CMK (cell line): ENCODE results near the gene AP2B1.
"Not testable (repeated sequence)": the region's sequence is repeated elsewhere in the genome, so short reads cannot be mapped to it uniquely, and the experiment has no call there.

Source experiments
- DNase-seq: peaks from one replicate; pipeline ENCODE4 v3.0.0-alpha.2; 2010; ENCODE audit warnings: low read depth

The AP2B1 gene

GRCh38 chr17:35700150-35700549 lies 113.0 kb downstream of the AP2B1 start:
- DNase-seq: no peak

DNA sequence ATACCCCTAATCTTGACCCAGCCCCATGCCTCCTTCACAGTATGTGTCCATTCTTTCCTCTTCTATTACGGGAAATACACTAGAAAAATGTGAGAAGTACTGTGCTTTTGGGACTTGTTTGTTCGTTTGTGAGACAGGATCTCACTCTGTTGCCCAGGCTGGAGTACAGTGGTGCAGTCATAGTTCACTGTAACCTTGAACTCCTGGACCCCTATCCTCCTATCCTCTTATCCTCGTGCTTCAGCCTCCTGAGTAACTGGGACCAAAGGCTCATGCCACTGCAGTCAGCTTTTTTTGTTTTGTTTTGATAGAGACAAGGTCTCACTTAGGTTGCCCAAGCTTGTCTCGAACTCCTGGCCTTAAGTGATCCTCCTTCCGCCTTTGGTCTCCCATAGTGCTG lies 114.4 kb downstream of the AP2B1 start:
- DNase-seq: no peak

DNA sequence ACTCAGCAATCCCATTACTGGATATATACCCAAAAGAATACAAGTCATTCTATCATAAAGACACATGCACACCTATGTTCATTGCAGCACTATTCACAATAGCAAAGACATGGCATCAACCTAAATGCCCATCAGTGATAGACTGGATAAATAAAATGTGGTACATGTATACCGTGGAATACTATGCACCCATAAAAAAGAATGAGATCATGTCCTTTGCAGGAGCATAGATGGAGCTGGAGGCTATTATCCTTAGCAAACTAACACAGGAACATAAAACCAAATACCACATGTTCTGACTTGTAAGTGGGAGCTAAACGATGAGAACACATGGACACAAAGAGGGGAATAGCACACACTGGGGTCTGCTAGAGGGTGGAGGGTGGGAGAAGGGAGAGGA lies 116.2 kb downstream of the AP2B1 start:
- not testable (repeated sequence) for DNase-seq

DNA sequence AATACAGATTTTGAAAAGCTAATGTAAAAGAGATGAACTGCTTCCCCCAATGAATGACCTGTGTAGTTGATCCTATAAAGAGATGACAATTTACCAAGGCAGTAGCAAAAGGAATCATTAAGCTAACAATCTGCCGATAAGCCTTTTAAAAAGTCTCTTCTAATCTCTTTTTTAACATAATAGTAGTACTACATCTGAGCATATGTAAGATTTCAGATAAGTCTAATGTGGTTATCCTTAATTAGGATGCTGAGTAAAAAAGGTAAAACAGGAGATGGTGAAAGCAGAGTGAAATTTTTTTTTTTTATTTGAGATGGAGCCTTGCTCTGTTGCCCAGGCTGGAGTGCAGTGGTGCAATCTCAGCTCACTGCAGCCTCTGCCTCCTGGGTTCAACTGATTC lies 118.1 kb downstream of the AP2B1 start:
- no peak for DNase-seq

DNA sequence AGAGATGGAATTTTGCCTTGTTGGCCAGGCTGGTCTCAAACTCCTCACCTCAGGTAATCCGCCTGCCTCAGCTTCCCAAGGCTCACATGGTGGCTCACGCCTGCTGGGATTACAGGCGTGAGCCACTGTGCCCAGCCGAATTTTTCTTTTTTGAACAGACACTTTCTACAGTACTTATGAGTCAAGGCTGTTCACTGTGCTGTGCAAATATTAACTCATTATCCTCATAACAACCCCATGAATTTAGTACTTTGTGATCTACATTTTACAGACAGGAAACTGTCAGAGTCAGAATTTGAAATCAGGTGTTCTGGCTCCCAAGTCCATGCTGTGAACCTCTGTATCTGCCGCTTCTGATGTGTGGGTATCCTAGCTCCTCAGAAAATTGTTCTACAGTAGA lies 118.6 kb downstream of the AP2B1 start:
- DNase-seq: no peak

DNA sequence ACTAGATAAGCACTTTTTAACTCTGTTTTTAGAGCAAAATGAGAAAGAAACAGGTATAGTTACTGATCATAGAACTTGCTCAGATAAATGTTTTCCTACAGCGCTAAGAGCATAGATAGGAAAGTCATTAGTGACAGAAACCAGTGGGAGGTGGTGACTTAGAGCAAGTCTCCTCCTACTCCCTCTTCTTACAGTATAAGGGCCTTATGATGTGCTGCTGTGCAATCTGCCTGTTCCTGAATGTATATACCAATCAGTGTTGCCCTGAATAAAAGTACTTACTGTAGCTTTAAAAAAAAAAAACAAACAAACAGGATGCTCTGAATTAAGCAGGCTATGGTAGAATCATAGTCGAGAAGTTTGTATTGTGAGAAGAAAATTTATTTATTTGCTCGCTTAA lies 121.0 kb downstream of the AP2B1 start:
- no peak for DNase-seq

GRCh38 chr17:35708951-35709350 lies 121.8 kb downstream of the AP2B1 start:
- no peak for DNase-seq

DNA sequence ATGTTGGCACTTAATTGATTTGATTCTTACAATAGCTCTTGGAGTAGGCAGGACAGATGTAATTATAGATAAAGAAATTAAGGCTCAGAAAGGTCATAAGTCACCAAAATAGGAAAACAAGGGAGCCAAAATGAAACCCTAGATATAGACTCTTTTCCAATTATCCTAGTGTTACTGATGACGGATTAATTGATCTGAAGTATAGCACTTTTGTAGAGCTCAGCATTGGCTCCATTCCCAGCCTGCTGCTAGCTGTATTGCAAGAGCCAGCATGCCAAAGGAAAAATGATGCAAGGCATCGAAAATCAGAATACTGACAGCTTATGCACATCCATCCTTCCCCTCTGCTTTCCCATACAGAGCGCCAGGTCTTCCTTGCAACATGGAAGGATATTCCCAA lies 122.8 kb downstream of the AP2B1 start:
- DNase-seq: no peak

- DNase-seq: no peak
These were observed 123.8 kb downstream of the AP2B1 start for GRCh38 chr17:35710950-35711349.

DNA sequence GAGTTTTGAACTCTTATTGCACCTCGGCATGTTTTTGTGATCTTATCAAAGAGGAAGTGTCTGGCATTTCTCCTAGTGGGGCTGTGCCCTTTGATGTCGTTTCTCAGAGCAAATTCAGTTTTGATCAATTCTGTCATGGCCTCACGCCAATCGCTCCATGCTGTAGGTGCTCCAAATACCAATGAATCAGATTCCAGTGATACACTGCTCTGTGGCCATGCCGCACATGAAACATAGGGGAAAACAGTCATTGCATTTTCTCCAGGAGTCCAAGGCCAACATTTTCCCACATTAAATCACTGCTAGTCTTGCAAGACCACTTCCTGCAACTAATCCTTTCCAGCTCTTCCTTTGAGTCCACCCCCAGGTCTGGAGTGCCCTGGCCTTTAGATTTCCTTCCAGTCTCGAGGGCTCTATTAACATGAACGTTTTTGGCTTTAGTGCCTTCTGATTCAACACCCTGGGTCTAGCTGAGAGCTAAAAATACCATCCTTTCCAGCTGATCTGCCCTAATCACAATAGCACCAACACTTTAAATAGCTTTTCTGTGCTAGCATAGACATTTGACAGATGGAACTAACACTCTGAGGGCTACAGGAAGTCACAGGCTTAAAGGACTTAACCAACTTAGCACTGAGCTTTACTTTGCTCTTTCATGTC lies 126.1 kb downstream of the AP2B1 start:
- no peak for DNase-seq

GRCh38 chr17:35714988-35715387 lies 127.9 kb downstream of the AP2B1 start:
- DNase-seq: no peak

- DNase-seq: no peak
These were observed 128.3 kb downstream of the AP2B1 start for GRCh38 chr17:35715416-35715815.

DNA sequence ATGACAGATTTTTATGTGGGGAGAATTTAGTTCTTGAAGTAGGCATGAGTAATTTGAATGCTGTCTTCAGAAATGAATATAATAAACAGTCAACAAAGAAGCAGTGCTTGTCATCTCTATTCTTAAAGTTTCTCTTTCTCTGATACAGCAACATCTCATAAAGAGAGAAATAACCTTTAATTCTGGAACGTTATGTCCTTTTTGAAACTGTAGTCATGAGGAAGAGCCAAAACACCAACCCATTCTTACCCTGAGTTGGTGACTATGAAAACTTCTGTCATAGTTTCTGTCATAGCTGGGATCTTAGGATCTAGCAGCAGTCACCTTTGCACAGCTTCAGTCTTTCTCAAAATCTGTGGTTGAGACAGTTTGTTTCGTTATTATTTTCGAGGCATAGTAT lies 129.1 kb downstream of the AP2B1 start:
- DNase-seq: no peak

DNA sequence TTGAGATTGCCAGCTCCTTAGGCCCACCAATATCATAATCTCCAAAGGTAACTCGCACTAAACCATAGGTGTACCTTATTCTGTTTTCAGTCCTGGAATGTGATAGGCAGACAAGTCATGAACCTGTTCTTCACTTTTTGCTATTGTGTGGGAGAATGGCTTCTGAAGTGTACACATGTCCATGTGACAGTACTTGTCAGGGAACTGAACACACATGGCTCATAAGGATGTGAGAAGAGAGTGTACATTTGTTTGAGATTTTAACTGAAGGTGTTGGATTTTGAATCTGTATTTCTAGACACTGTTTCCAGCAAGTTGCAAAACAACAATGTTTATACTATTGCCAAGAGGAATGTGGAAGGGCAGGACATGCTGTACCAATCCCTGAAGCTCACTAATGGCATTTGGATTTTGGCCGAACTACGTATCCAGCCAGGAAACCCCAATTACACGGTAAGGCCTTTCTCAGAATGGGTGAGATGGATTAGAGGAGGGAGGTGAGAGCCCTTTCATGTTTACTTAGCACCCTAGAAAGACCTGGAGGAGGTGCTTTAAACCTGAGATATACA lies 129.9 kb downstream of the AP2B1 start:
- DNase-seq: no peak

DNA sequence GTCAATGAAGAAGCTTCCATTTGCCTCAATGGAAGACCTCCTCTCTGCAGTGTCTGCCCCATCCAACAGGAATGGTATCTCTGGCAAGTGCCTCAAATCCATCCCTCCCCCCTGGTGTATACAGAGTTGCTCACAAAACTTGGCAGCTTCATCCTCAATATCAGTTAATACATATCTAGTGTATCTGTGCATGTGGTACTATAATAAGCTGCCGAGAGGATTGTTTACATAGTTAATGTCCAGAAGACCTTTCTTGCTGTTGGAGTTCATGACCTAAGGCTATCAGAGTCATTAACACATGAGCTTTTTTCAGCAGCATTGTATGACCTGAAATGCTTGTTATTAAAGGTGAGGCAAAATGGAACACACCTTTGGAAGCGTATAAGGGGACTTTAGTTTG lies 130.4 kb downstream of the AP2B1 start:
- no peak for DNase-seq

GRCh38 chr17:35723735-35724134 lies 136.6 kb downstream of the AP2B1 start:
- no peak for DNase-seq

- no peak for DNase-seq
These were observed 137.9 kb downstream of the AP2B1 start for GRCh38 chr17:35725058-35725457.

DNA sequence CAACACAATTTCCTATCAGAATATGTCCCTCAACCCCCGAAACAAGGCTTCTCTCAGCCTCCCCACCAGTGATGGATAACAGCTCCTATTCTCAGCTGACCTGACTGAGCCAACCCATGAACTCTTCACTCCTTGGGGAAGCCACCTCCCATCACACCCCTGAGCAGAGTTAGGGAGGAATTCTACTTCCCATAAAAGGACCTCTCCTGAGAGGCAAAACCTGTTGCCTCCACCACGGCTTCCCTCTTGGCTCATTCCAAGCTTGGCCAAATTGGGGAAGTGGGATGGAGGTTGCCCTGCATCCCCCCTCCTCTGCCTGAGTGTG lies 138.6 kb downstream of the AP2B1 start:
- DNase-seq: no peak

GRCh38 chr17:35726127-35726952 lies 139.2 kb downstream of the AP2B1 start:
- DNase-seq: no peak

DNA sequence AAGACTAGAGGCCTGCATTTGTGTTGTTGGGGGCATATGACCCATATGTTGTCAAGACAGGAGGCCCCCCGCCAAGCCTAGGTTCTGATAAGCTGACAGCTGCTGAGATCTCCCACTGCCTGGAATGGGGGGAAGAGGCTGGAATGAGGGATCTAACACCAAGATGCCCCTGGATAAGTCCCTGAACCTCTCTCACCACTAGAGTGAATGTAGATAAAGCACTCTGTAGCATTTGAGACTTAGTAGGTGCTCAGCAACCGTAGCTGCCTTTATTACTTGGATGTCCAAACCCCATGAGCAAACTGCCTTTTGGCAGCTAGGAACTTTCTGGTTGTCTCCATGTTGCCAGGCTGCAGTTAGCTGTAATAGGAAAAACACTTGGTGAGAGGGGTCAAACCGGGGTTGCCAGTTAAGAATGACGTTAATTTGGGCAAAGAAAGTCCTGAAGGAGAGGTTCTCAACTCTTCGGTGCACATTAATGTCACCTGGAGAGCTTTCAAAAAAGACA lies 139.9 kb downstream of the AP2B1 start:
- no peak for DNase-seq

DNA sequence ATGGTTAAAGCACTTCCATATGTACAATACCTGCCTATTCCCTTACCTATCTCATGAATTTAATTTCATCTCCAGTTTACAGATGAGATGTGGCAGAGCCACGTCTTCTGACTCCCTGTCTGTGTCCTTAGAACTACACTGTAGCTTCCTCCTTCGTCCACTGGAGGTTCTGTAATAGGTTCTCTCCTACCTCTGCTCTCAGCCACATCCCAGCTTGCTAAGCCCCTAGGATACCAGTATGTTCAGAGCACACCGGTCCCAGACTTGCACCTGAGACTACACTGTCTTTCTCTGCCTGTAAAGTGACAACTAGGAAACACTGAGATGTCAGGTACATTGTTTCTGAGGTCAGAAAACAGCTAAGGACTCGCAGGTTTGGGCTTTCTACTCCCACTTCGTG lies 140.5 kb downstream of the AP2B1 start:
- no peak for DNase-seq

GRCh38 chr17:35728551-35728950 lies 141.4 kb downstream of the AP2B1 start:
- no peak for DNase-seq

GRCh38 chr17:35729405-35729833 lies 142.3 kb downstream of the AP2B1 start:
- no peak for DNase-seq
